Left colon (tissue), 2 donors: Measurements from ENCODE around the gene RIT1. TPM values are rescaled to one million over a fixed set of nuclear protein-coding genes. Genes with fewer than 3 reads are reported as not detected.
"Not testable (repeated sequence)": the region's sequence is repeated elsewhere in the genome, so short reads cannot be mapped to it uniquely, and the experiment has no call there.

Source experiments
- ATAC-seq: fragments of 200-7000 bp; cut with Tn5 transposase; one replicate; pipeline ENCODE4 v1.9.1; 2020; ENCODE audit warnings: mild to moderate bottlenecking, moderate library complexity
- DNase-seq, 2 donors: peaks; one replicate each; pipeline ENCODE4 v3.0.0-alpha.2; 2020
- intact Hi-C, 2 donors: fragments of 100-400 bp; cut with DNase I in 1 of 2; cut with micrococcal nuclease in 1 of 2; formaldehyde crosslinking; loops; one replicate each; pipeline versions ENCODE4 v1.11.2 to v1.14.0; 2022; cut with DNase I, micrococcal nuclease
- total RNA-seq, 2 donors: library from RNA; stranded (reverse); fragmentation: NEBNext Ultra II Directional; extraction: Animal tissue kit (Norgen Biotek cat#: 25700); gene quantifications; one replicate each; pipeline ENCODE4 v1.2.1, GENCODE V29; 2021
- donor health status: DM: no; HTN: no; CAD: no.
- donor health status: DM: yes; HTN: yes; CAD: no.

Gene RIT1
- total RNA-seq, 2 donors from 2014 or later = 21.5 to 26.3 TPM

GRCh38 chr1:155900161-155900560 lies 11.0 kb downstream of the RIT1 start:
- DNase-seq (no peak), ATAC-seq (no peak)
- intact Hi-C loops = no loop called here

DNA sequence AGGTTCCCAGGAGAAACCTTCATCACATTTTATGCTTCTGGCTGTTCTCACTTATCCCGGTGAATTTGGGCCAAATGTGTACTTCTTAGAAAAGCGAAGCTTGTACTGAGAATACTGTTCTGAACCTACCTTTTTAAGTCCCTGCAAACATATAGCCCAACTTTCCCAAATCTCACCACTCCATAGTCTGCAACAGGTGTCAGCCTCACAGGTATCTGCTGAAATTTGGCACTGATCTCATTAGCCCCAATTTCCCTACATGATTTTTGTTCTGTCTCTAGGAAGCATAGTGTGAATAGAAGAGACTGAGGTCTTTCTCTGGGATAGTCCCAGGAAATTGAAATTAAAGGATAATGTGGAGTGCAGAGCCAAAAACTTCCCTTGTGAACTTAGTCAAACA lies 11.5 kb downstream of the RIT1 start:
- DNase-seq = no peak
- intact Hi-C loops = no loop called here
- no peak for ATAC-seq

- intact Hi-C loops = no loop called here
- no peak for DNase-seq
- no peak for ATAC-seq
These were observed 12.3 kb downstream of the RIT1 start for GRCh38 chr1:155898888-155899287.

DNA sequence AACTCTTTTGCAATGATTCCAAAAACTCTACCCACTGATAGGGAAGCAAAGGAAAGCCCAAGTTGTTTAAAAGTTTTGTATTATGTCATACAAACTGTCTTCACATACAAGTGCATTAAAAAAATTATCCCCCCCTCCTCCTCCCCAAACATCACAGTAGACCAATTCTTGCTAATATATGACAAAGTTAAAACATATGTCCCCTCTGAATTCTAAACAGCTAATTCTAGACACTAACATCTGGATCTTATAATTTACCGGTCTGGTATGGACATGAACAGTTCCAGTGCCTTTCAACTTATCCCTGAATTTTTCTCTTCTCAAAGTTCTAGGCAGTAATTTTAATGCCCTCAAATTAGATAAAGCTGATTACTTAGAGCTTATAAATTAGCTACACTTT lies 13.4 kb downstream of the RIT1 start:
- DNase-seq (no peak), ATAC-seq (no peak)
- intact Hi-C loops = no loop called here

GRCh38 chr1:155896476-155896875 lies 14.7 kb downstream of the RIT1 start:
- intact Hi-C loops, ATAC-seq, DNase-seq: not testable (repeated sequence)

DNA sequence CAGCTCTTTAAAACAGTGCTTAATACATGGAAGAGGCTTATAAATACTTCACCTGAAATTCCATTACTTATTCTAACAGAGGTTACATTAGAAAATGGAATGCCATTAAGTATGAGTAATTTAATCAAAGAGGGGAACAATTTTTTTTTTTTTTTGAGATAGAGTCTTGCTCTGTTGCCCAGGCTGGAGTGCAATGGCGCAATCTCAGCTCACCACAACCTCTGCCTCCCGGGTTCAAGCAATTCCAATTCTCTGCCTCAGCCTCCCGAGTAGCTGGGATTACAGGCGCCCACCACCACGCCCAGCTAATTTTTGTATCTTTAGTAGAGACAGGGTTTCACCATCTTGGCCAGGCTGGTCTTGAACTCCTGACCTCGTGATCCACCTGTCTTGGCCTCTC lies 15.5 kb downstream of the RIT1 start:
- DNase-seq, ATAC-seq, intact Hi-C loops: not testable (repeated sequence)

DNA sequence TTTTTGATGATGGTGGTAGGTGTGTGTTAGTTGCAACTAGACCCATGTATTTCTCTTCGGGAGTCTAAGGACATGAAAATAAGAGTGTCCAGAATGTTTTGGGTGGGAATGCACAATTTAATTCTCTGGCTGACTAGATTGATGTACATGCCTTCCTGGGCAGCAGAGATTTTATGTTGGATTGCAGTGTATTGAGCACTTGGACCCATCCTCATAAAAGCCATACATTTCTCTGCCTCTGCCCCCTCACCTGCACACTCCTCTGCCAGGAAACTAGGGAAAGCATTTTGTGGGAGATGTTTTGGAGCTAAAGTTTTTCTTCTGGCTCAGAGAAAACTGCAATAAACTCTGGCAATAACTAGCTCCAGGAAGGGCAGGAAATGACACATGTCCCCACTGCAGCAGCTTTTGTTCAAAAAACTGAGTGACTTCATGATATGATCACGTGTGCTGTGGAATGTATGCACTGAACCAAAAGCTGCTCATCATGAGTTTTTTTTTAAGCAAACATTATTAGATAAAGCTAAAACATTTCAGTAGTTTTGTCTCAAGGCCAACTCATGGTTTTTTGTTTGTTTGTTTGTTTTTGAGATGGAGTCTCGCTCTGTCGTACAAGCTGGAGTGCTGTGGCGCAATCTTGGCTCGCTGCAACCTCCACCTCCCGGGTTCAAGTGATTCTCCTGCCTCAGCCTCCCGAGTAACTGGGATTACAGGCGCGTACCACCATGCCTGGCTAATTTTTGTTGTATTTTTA lies 17.6 kb downstream of the RIT1 start:
- intact Hi-C loops = no loop called here
- ATAC-seq (peak; percentile 64), DNase-seq (no peak)

GRCh38 chr1:155892796-155893195 lies 18.4 kb downstream of the RIT1 start:
- DNase-seq = no peak
- intact Hi-C loops = no loop called here
- peak; percentile 36 for ATAC-seq

DNA sequence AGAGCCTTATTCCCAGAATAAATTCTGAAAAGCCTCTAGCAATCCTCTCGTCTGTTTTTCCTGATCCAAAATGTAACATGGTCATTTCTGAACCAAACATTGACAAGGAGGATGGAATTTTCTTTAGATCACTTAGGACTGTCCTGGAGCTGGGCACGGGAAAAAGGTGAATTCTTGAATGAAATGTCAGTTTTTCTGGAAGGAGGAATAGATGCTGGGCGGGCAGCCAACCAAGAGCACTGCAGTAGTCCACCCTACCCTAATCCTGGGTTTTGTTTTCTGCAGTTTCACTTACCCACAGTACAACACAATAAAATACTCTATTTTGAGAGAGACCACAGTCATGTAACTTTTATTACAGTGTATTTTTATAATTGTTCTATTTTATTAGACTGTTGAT lies 20.9 kb downstream of the RIT1 start:
- ATAC-seq = no peak
- intact Hi-C loops = no loop called here
- no peak for DNase-seq

GRCh38 chr1:155889566-155889965 lies 21.6 kb downstream of the RIT1 start:
- intact Hi-C loops = no loop called here
- ATAC-seq (no peak), DNase-seq (no peak)

- intact Hi-C loops = no loop called here
- DNase-seq = no peak
- ATAC-seq = no peak
These were observed 22.7 kb downstream of the RIT1 start for GRCh38 chr1:155888481-155888880.

- intact Hi-C loops = no loop called here
- ATAC-seq (no peak), DNase-seq (no peak)
These were observed 26.2 kb downstream of the RIT1 start for GRCh38 chr1:155884982-155885381.

DNA sequence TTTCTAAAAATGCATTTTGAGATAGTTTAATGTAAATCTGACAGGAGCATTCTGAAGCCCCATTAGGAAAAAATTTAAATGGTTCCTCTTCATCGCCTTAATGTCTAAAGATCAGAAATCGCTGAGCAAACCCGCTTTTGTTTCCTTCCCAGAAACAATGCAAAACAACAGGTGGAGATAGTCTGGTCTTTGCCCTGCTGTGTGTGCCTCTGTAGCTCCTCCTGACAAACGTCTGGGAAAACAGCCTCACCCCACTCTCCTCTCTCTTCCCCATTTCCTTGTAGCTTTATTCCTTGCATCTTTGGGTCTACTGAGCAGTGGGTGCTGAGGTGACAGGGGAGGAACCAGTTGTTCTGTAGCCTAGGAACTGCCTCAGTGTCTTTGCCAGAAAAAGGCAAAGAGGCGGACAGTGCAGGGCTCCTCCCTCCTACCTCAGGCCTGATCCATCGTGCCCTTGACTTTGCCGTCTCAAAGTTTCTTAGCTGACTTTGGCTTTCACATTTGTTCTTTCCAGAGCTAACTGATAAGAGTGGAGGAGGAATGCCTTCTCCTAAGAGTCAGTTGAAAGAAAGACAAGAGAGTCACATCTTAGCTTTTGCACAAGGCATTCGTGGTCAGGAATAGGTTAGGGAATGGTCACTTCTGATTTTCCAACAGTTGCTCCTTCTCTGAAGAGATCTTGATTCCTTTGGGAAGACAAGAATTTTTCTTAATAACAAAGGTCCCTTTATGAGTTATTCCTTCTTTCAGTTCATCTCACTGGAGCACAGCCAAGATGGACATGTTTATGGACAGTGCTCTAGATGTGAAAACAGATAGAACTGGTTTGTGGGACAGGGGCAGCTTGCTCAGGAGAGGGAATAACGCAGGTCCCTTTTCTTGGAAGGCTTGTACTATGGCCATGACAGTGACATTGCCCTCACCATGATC lies 26.9 kb downstream of the RIT1 start:
- intact Hi-C loops = no loop called here
- DNase-seq = peak in 1 of 2 donors; percentile 5
- ATAC-seq = peak; percentile 95

DNA sequence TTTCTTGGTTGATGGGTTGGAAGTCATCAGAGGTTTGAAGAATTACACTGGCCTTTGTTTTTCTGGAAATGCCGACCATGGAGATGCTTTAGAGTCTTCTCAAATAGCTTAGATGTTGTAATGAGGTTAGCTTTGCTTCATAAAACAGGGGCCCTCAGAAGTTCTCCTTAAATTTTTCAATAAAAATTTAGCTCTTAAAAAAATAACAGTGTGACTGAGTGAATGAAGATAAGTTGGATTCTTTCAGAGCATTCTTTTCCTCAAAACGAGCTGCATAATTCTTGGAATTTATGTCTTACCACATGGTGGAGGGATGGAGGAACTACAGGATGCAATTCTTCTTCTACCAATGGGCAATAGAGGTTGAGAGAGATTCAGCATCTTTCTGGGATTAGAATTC lies 28.4 kb downstream of the RIT1 start:
- intact Hi-C loops = no loop called here

GRCh38 chr1:155882235-155882634 lies 28.9 kb downstream of the RIT1 start:
- intact Hi-C loops = no loop called here
- ATAC-seq (no peak), DNase-seq (no peak)

More for the DNA sequence above, 28.4 kb downstream of the RIT1 start:
- no peak for ATAC-seq
- no peak for DNase-seq

- intact Hi-C loops = no loop called here
- ATAC-seq = no peak
- no peak for DNase-seq
These were observed 30.2 kb downstream of the RIT1 start for GRCh38 chr1:155880950-155881349.

DNA sequence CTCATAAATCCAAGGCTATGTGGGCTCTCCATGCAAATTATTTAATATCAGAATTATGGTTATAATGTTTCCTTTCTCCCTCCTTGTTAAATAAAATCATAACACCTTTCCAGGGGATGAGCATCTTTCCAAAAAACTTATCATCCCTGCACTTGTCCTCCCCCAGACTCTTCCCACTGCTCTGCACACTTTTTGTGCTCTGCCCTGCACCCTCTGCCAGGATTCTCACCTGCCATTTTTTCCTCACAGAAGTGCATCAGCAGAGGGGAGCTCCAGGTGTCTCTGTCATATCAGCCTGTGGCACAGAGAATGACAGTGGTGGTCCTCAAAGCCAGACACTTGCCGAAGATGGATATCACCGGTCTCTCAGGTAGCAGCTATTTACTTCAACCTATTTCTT lies 30.9 kb downstream of the RIT1 start:
- ATAC-seq (no peak), DNase-seq (no peak)
- intact Hi-C loops = no loop called here

- intact Hi-C loops = no loop called here
- DNase-seq = no peak
- ATAC-seq = no peak
These were observed 33.2 kb downstream of the RIT1 start for GRCh38 chr1:155877945-155878344.

DNA sequence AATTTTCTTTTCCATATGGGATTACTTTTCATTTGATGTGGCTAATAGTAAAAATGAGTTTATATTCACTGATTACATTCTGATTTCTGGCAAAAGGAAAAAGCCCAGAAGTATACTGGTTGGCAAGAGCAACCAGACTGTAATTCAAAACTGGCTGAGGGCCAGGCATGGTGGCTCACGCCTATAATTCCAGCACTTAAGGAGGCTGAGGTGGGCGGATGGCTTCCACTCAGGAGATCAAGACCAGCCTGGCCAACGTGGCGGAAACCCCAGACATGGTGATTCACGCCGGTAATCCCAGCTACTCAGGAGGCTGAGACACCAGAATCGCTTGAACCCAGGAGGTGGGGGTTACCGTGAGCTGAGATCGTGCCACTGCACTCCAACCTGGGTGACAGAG lies 37.3 kb downstream of the RIT1 start:
- DNase-seq = peak in 1 of 2 donors; percentile 41
- peak; percentile 78 for ATAC-seq
- intact Hi-C loops = no loop called here

GRCh38 chr1:155872527-155872926 lies 38.6 kb downstream of the RIT1 start:
- ATAC-seq = no peak
- no peak for DNase-seq
- intact Hi-C loops = no loop called here
